HepG2 (cell line): ENCODE results near the gene ITCH. TPM values are rescaled to one million over a fixed set of nuclear protein-coding genes. Genes with fewer than 3 reads are reported as not detected.
A peak's percentile ranks its signal among the peaks of the same experiment; 100 is the strongest.

Source experiments
- ELF4 ChIP-seq: sonication (generic); formaldehyde crosslinking; IDR thresholded peaks from 2 replicates; pipeline ENCODE4 v1.5.0; 2020; ENCODE audit warnings: missing genetic modification reagents, mild to moderate bottlenecking, moderate library complexity, borderline replicate concordance
- HIVEP1 ChIP-seq: sonication (generic); formaldehyde crosslinking; IDR thresholded peaks from 2 replicates; pipeline ENCODE4 v1.4.0; 2020; ENCODE audit warnings: mild to moderate bottlenecking, missing genetic modification reagents
- MYNN ChIP-seq: sonication (generic); formaldehyde crosslinking; IDR thresholded peaks from 2 replicates; pipeline ENCODE4 v1.4.0; 2020; ENCODE audit warnings: mild to moderate bottlenecking, low read depth, missing genetic modification reagents
- NBN ChIP-seq: fragments of 450-650 bp; conservative IDR thresholded peaks from 2 replicates; pipeline ENCODE4 v1.6.1; 2017
- NRL ChIP-seq: sonication (generic); formaldehyde crosslinking; IDR thresholded peaks from 2 replicates; pipeline ENCODE4 v1.5.0; 2020; ENCODE audit warnings: missing genetic modification reagents, mild to moderate bottlenecking, moderate library complexity, borderline replicate concordance
- RFX1 ChIP-seq: fragments of 450-650 bp; IDR thresholded peaks from 2 replicates; pipeline ENCODE4 v1.6.1; 2017
- SYNCRIP ChIP-seq: fragments of 200-400 bp; formaldehyde crosslinking; IDR thresholded peaks from 2 replicates; pipeline ENCODE4 v1.6.1; 2018; ENCODE audit warnings: mild to moderate bottlenecking, low read depth, low read length; ENCODE audit not compliant: insufficient read depth
- ZBTB7A ChIP-seq: sonication (generic); formaldehyde crosslinking; IDR thresholded peaks from 2 replicates; pipeline ENCODE4 v1.8.0; 2022; ENCODE audit warnings: mild to moderate bottlenecking, missing genetic modification reagents
- ZFP41 ChIP-seq: sonication (generic); formaldehyde crosslinking; IDR thresholded peaks from 2 replicates; pipeline ENCODE4 v1.4.0; 2020; ENCODE audit warnings: mild to moderate bottlenecking, missing genetic modification reagents, borderline replicate concordance
- ZNF264 ChIP-seq: sonication (generic); formaldehyde crosslinking; IDR thresholded peaks from 2 replicates; pipeline ENCODE4 v1.4.0; 2020; ENCODE audit warnings: missing genetic modification reagents
- ZNF550 ChIP-seq: sonication (generic); formaldehyde crosslinking; IDR thresholded peaks from 2 replicates; pipeline ENCODE4 v1.4.0; 2020; ENCODE audit warnings: mild to moderate bottlenecking, missing genetic modification reagents, borderline replicate concordance
- ZNF556 ChIP-seq: sonication (generic); formaldehyde crosslinking; IDR thresholded peaks from 2 replicates; pipeline ENCODE4 v1.4.0; 2020; ENCODE audit warnings: mild to moderate bottlenecking, missing genetic modification reagents, borderline replicate concordance
- ZNF577 ChIP-seq: sonication (generic); formaldehyde crosslinking; IDR thresholded peaks from 2 replicates; pipeline ENCODE4 v1.4.0; 2020; ENCODE audit warnings: mild to moderate bottlenecking, low read depth, missing genetic modification reagents, borderline replicate concordance
- ZNF598 ChIP-seq: sonication (generic); formaldehyde crosslinking; IDR thresholded peaks from 2 replicates; pipeline ENCODE4 v1.5.1; 2020; ENCODE audit warnings: mild to moderate bottlenecking, missing genetic modification reagents, borderline replicate concordance
- ZNF768 ChIP-seq: sonication (generic); formaldehyde crosslinking; IDR thresholded peaks from 2 replicates; pipeline ENCODE4 v1.4.0; 2020; ENCODE audit warnings: missing genetic modification reagents
- ZNF788 ChIP-seq: sonication (generic); formaldehyde crosslinking; IDR thresholded peaks from 2 replicates; pipeline ENCODE4 v1.5.0; 2020; ENCODE audit warnings: mild to moderate bottlenecking, missing genetic modification reagents, borderline replicate concordance
- polyA plus RNA-seq, 8 experiments: library from polyadenylated mRNA; depleted of rRNA in 3 of 8; stranded (reverse) in 7 of 8; unstranded in 1 of 8; fragments of >200 nt; fragmentation: Illumina TruSeq in 4 of 8; extraction: Trizol in 4 of 8; gene quantifications; 2 replicates each; pipeline versions ENCODE4 v1.2.1 to v1.2.3, GENCODE V29; 2011 to 2016; ENCODE audit warnings: low read depth in 4 of 8, missing spikeins in 1 of 8, mixed read lengths in 1 of 8; ENCODE audit not compliant: insufficient read depth in 1 of 8
- total RNA-seq, 5 experiments: library from RNA; depleted of rRNA; stranded (reverse); fragments of >200 nt; fragmentation: Illumina TruSeq; extraction: Trizol; gene quantifications; 2 replicates each; pipeline ENCODE4 v1.2.3, GENCODE V29; 2016; ENCODE audit warnings: low read depth in 1 of 5
- TF ChIP-seq, protein P1 (sequence below): IDR thresholded peaks from 2 replicates; pipeline ENCODE4 v1.6.1; 2016; ENCODE audit warnings: missing biosample characterization, missing genetic modification reagents, low read depth
- TF ChIP-seq, protein P2 (sequence below): sonication (generic); formaldehyde crosslinking; IDR thresholded peaks from 2 replicates; pipeline ENCODE4 v1.9.0; 2021; ENCODE audit warnings: missing genetic modification reagents, borderline replicate concordance
- TF ChIP-seq, protein P3 (sequence below): sonication (generic); formaldehyde crosslinking; IDR thresholded peaks from 2 replicates; pipeline ENCODE4 v1.4.0; 2020; ENCODE audit warnings: missing genetic modification reagents, borderline replicate concordance
- TF ChIP-seq, protein P4 (sequence below): sonication (generic); formaldehyde crosslinking; IDR thresholded peaks from 2 replicates; pipeline ENCODE4 v1.8.0; 2022; ENCODE audit warnings: mild to moderate bottlenecking, missing genetic modification reagents; ENCODE audit not compliant: insufficient replicate concordance
- TF ChIP-seq, protein P5 (sequence below): sonication (generic); formaldehyde crosslinking; IDR thresholded peaks from 2 replicates; pipeline ENCODE4 v1.5.0; 2020; ENCODE audit warnings: missing genetic modification reagents
- TF ChIP-seq, protein P6 (sequence below): sonication (generic); formaldehyde crosslinking; IDR thresholded peaks from 2 replicates; pipeline ENCODE4 v1.8.1; 2023; ENCODE audit warnings: mild to moderate bottlenecking, moderate library complexity, missing genetic modification reagents

Gene ITCH
- total and polyA plus RNA-seq, 2 of the 13 experiments (the other 11 are each of a cell fraction or from before 2014, with no cell fraction given), result 20.5 to 112 TPM

DNA sequence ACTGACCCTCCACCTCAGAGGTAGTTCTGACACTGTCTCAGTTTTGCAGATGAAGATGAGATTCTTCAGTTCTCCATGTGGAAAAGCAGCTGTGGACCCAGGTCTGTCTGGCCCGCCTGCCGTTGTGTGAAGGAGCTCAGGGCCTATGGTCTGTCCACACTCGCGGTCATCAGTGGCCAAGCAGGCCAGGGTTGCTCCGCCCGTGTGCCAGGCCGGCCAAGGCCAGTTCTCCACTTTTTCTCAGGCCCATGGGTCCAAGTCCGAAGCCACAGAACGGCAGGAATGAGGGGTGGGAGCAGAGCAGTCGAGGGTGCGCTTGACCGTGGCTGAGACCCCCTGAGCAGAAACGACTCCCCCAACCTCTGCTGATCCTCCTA, 186.8 kb downstream of the ITCH start (continued):
- TF ChIP-seq RFX1 (no peak; the same call in 1 of the 2 replicates), NBN (no peak), HIVEP1 (no peak), SYNCRIP (no peak), ZNF577 (CRISPR knock-in tag) (no peak), ZFP41 (CRISPR knock-in tag) (peak; percentile 47; the same call in 1 of the 2 replicates), ZBTB7A (CRISPR knock-in tag) (peak; percentile 43; the same call in 1 of the 2 replicates), ELF4 (CRISPR knock-in tag) (no peak), ZNF556 (no peak), ZNF768 (peak; percentile 52; the same call in 1 of the 2 replicates), ZNF264 (CRISPR knock-in tag) (no peak), ZNF598 (CRISPR knock-in tag) (no peak), MYNN (CRISPR knock-in tag) (no peak), NRL (peak; percentile 69), ZNF550 (CRISPR knock-in tag) (0 out of 2 replicates have a peak, but pooled peaks have one; percentile 51), ZNF788 (CRISPR knock-in tag) (0 out of 2 replicates have a peak, but pooled peaks have one; percentile 3)
- TF ChIP-seq, protein P1, sequence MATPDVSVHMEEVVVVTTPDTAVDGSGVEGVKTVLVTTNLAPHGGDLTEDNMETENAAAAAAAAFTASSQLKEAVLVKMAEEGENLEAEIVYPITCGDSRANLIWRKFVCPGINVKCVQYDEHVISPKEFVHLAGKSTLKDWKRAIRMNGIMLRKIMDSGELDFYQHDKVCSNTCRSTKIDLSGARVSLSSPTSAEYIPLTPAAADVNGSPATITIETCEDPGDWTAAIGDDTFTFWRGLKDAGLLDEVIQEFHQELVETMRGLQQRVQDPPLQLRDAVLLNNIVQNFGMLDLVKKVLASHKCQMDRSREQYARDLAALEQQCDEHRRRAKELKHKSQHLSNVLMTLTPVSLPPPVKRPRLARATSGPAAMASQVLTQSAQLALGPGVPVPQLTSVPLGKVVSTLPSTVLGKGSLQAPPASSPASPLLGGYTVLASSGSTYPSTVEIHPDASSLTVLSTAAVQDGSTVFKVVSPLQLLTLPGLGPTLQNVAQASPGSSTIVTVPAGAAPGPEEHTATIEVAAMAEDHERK (CRISPR knock-in tag), result no peak
- TF ChIP-seq, protein P2, sequence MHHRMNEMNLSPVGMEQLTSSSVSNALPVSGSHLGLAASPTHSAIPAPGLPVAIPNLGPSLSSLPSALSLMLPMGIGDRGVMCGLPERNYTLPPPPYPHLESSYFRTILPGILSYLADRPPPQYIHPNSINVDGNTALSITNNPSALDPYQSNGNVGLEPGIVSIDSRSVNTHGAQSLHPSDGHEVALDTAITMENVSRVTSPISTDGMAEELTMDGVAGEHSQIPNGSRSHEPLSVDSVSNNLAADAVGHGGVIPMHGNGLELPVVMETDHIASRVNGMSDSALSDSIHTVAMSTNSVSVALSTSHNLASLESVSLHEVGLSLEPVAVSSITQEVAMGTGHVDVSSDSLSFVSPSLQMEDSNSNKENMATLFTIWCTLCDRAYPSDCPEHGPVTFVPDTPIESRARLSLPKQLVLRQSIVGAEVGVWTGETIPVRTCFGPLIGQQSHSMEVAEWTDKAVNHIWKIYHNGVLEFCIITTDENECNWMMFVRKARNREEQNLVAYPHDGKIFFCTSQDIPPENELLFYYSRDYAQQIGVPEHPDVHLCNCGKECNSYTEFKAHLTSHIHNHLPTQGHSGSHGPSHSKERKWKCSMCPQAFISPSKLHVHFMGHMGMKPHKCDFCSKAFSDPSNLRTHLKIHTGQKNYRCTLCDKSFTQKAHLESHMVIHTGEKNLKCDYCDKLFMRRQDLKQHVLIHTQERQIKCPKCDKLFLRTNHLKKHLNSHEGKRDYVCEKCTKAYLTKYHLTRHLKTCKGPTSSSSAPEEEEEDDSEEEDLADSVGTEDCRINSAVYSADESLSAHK (CRISPR knock-in tag), result no peak
- TF ChIP-seq, protein P3, sequence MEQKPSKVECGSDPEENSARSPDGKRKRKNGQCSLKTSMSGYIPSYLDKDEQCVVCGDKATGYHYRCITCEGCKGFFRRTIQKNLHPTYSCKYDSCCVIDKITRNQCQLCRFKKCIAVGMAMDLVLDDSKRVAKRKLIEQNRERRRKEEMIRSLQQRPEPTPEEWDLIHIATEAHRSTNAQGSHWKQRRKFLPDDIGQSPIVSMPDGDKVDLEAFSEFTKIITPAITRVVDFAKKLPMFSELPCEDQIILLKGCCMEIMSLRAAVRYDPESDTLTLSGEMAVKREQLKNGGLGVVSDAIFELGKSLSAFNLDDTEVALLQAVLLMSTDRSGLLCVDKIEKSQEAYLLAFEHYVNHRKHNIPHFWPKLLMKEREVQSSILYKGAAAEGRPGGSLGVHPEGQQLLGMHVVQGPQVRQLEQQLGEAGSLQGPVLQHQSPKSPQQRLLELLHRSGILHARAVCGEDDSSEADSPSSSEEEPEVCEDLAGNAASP, result no peak
- TF ChIP-seq, protein P4, sequence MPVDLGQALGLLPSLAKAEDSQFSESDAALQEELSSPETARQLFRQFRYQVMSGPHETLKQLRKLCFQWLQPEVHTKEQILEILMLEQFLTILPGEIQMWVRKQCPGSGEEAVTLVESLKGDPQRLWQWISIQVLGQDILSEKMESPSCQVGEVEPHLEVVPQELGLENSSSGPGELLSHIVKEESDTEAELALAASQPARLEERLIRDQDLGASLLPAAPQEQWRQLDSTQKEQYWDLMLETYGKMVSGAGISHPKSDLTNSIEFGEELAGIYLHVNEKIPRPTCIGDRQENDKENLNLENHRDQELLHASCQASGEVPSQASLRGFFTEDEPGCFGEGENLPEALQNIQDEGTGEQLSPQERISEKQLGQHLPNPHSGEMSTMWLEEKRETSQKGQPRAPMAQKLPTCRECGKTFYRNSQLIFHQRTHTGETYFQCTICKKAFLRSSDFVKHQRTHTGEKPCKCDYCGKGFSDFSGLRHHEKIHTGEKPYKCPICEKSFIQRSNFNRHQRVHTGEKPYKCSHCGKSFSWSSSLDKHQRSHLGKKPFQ (CRISPR knock-in tag), result no peak
- TF ChIP-seq, protein P5, sequence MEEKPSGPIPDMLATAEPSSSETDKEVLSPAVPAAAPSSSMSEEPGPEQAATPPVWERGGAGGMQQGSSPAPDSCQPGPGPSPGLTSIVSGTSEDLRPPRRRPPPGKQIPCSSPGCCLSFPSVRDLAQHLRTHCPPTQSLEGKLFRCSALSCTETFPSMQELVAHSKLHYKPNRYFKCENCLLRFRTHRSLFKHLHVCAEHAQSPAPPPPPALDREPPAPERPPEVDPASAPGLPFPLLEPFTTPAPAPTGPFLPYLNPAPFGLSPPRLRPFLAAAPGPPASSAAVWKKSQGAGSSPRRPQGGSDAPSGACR, result no peak
- TF ChIP-seq, protein P6, sequence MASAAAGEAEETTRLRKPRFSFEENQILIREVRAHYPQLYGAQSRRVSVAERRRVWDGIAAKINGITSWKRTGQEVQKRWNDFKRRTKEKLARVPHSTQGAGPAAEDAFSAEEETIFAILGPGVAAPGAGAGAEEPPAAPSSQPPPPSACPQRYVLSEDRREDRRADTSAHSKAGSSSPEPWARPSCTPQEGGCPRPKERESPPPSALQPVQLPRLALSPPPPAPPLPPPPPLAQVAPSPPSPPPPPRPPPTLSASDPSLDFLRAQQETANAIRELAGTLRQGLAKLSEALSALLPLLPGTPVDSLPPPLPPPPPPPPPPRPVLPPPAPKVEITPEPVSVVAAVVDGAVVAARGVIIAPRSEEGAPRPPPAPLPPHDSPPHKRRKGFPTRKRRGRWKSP (CRISPR knock-in tag), result no peak
